TTC549 (cell line): Measurements from ENCODE around the gene CDKN1B.

Experiments
- FAIRE-seq: peaks from 2 replicates; lab custom pipeline; 2012; peaks lifted over from hg19 to GRCh38; lab: Jason Lieb, UNC

Gene CDKN1B

GRCh38 chr12:12759234-12759915, 42.2 kb downstream of the CDKN1B start:
- no peak for FAIRE-seq

GRCh38 chr12:12764824-12765223, 47.7 kb downstream of the CDKN1B start:
- FAIRE-seq: no peak

GRCh38 chr12:12770262-12770661, 53.1 kb downstream of the CDKN1B start:
- FAIRE-seq: no peak
